Measurements from ENCODE around the gene ACY1. TPM values are rescaled to one million over a fixed set of nuclear protein-coding genes. Genes with fewer than 3 reads are reported as not detected.
A peak's percentile ranks its signal among the peaks of the same experiment; 100 is the strongest.

Gene ACY1
- total RNA-seq, 1 donor from 2014 or later = 54.2 TPM

GRCh38 chr3:51941798-51942602 is 41.3 kb upstream of the ACY1 start, which contains the start of the genes PARP3 and RRP9:
TSS of gene PARP3 (plus strand) at chr3:51942363. CDS start at chr3:51943356, 993 bp downstream.
TSS of gene RRP9 (minus strand) at chr3:51941904. CDS start at chr3:51941867, 37 bp downstream.
- no peaks in the 10 kb centered on the region for H3K9me3 Mint-ChIP-seq
- peak; percentile 100 for TF ChIP-seq CTCF (conservative IDR thresholded peaks at IDR 0.05)
- peak within 1 kb of the TSS; percentile 61 for H3K27ac Mint-ChIP-seq
- DNase-seq (ENCODE audit: extremely low spot score, unreplicated experiment) = peak; percentile 99
- peaks cover 17% of the 10 kb centered on the region for H3K4me1 Mint-ChIP-seq (ENCODE audit: unreplicated experiment)
- H3K27me3 Mint-ChIP-seq = no peaks in the 10 kb centered on the region
- H3K36me3 Mint-ChIP-seq = no peaks in the 10 kb centered on the region
- peak within 1 kb of the TSS; percentile 94 for H3K4me3 Mint-ChIP-seq

- Mint-ChIP-seq H3K4me1 (ENCODE audit: unreplicated experiment) (peaks cover 17% of the 10 kb centered on the region), H3K9me3 (no peaks in the 10 kb centered on the region), H3K4me3 (peak overlapping the region; percentile 94), H3K27ac (peak overlapping the region; percentile 61), H3K27me3 (no peaks in the 10 kb centered on the region), H3K36me3 (no peaks in the 10 kb centered on the region)
- no peak for TF ChIP-seq CTCF (conservative IDR thresholded peaks at IDR 0.05)
- DNase-seq (ENCODE audit: extremely low spot score, unreplicated experiment) = no peak
Observed at GRCh38 chr3:51942603-51943450, 40.5 kb upstream of the ACY1 start.

GRCh38 chr3:51943451-51944391 is 39.6 kb upstream of the ACY1 start:
- Mint-ChIP-seq H3K4me1 (ENCODE audit: unreplicated experiment) (peaks cover 22% of the 10 kb centered on the region), H3K27ac (peak overlapping the region; percentile 50), H3K9me3 (no peaks in the 10 kb centered on the region), H3K27me3 (no peaks in the 10 kb centered on the region), H3K36me3 (no peaks in the 10 kb centered on the region), H3K4me3 (peak overlapping the region; percentile 25)
- no peak for DNase-seq (ENCODE audit: extremely low spot score, unreplicated experiment)
- no peak for TF ChIP-seq CTCF (conservative IDR thresholded peaks at IDR 0.05)

- no peak for DNase-seq (ENCODE audit: extremely low spot score, unreplicated experiment)
- H3K27me3 Mint-ChIP-seq = no peaks in the 10 kb centered on the region
- no peaks in the 10 kb centered on the region for H3K9me3 Mint-ChIP-seq
- no peaks in the 10 kb centered on the region for H3K36me3 Mint-ChIP-seq
- peaks cover 20% of the 10 kb centered on the region for H3K4me1 Mint-ChIP-seq (ENCODE audit: unreplicated experiment)
- no peak overlapping the region for H3K4me3 Mint-ChIP-seq
- peak overlapping the region; percentile 50 for H3K27ac Mint-ChIP-seq
- no peak for TF ChIP-seq CTCF (conservative IDR thresholded peaks at IDR 0.05)
Observed at GRCh38 chr3:51944451-51945021, 38.8 kb upstream of the ACY1 start.
